GM12878 (cell line): ENCODE results near the gene MT1X. TPM values are rescaled to one million over a fixed set of nuclear protein-coding genes. Genes with fewer than 3 reads are reported as not detected.

Experiments
- ATAC-seq: fragments of 200-7000 bp; cut with Tn5 transposase; 3 replicates; pipeline ENCODE4 v1.9.1; 2020; ENCODE audit warnings: mild to moderate bottlenecking, moderate library complexity
- BruUV-seq: library from RNA; stranded (reverse); fragments of 400-500 nt; replicated peaks from 2 replicates; lab custom pipeline; 2021; lab: Mats Ljungman, UMichigan
- CTCF ChIA-PET: fragments of 300-600 bp; sonication (Branson Sonifier 250); formaldehyde crosslinking; extraction: SDS; loops from one replicate; lab custom pipeline; 2021; ENCODE audit warnings: inconsistent platforms; lab: Yijun Ruan, JAX
- POLR2A ChIA-PET: fragments of 350-600 bp; formaldehyde crosslinking; extraction: SDS; loops from one replicate; lab custom pipeline; 2021; ENCODE audit warnings: inconsistent platforms; lab: Charles Lee
- RAD21 ChIA-PET: fragments of 300-600 bp; sonication (Branson Sonifier 250); formaldehyde crosslinking; loops from one replicate; lab custom pipeline; 2023; ENCODE audit warnings: antibody characterized with exemption; ENCODE audit not compliant: unreplicated experiment; lab: Charles Lee
- SMC1A ChIA-PET: fragments of 300-600 bp; sonication (Branson Sonifier 250); formaldehyde crosslinking; loops from one replicate; lab custom pipeline; 2023; ENCODE audit not compliant: unreplicated experiment, uncharacterized antibody; lab: Charles Lee
- DNase-seq: peaks from one replicate; pipeline ENCODE4 v3.0.0-alpha.2; 2011; ENCODE audit warnings: low read depth, low spot score
- FAIRE-seq: peaks from 3 replicates; lab custom pipeline; 2011; peaks lifted over from hg19 to GRCh38; lab: Jason Lieb, UNC
- H2AFZ ChIP-seq: 2 replicates; pipeline ENCODE4 v1.6.0; 2011; ENCODE audit warnings: low read depth, low read length, control low read depth; ENCODE audit not compliant: control insufficient read depth
- H3K27ac ChIP-seq: 2 replicates; pipeline ENCODE4 v1.5.1; 2011; ENCODE audit warnings: control low read depth; ENCODE audit not compliant: control insufficient read depth, insufficient read depth
- H3K27me3 ChIP-seq, 2 experiments: replicated peaks in 1 of 2; 2 replicates each; pipeline versions ENCODE4 v1.6.0 to v1.6.1; 2011; ENCODE audit warnings: low read length in 1 of 2; ENCODE audit not compliant: control insufficient read depth in 2 of 2, insufficient read depth in 2 of 2
- H3K36me3 ChIP-seq, 2 experiments: 2 replicates each; pipeline ENCODE4 v1.5.1; 2011; ENCODE audit warnings: low read length in 1 of 2; ENCODE audit not compliant: control insufficient read depth in 2 of 2, insufficient read depth in 2 of 2
- H3K4me1 ChIP-seq: 2 replicates; pipeline ENCODE4 v1.6.1; 2011; ENCODE audit warnings: mild to moderate bottlenecking, low read length, moderate library complexity, mixed read lengths; ENCODE audit not compliant: control insufficient read depth, insufficient read depth
- H3K4me2 ChIP-seq: 2 replicates; pipeline ENCODE4 v1.6.0; 2011; ENCODE audit warnings: control low read depth; ENCODE audit not compliant: control insufficient read depth, insufficient read depth
- H3K4me3 ChIP-seq: fragments of 200-600 bp; sonication (generic); 2 replicates; pipeline ENCODE4 v1.5.1; 2016
- H3K79me2 ChIP-seq: 2 replicates; pipeline ENCODE4 v1.6.0; 2011; ENCODE audit warnings: low read length; ENCODE audit not compliant: control insufficient read depth, insufficient read depth
- H3K9ac ChIP-seq: 2 replicates; pipeline ENCODE4 v1.8.0; 2011; ENCODE audit warnings: low read length, control low read depth, mixed read lengths; ENCODE audit not compliant: control insufficient read depth, insufficient read depth
- H3K9me3 ChIP-seq: replicated peaks from 3 replicates; pipeline ENCODE4 v1.5.1; 2011; ENCODE audit warnings: mild to moderate bottlenecking, low read length; ENCODE audit not compliant: control insufficient read depth, insufficient read depth
- H4K20me1 ChIP-seq: 2 replicates; pipeline ENCODE4 v1.6.0; 2011; ENCODE audit not compliant: control insufficient read depth, insufficient read depth
- BHLHE40 ChIP-seq, 2 experiments: fragments of 450-650 bp in 1 of 2; IDR thresholded peaks; 2 replicates each; pipeline ENCODE4 v1.6.1; 2011 to 2017; ENCODE audit warnings: low read depth in 2 of 2, borderline replicate concordance in 1 of 2, improper control_type of control experiment in 1 of 2, low read length in 1 of 2, mild to moderate bottlenecking in 1 of 2
- IKZF2 ChIP-seq, 2 experiments: fragments of 450-650 bp; IDR thresholded peaks; 2 replicates each; pipeline ENCODE4 v1.6.1; 2017; ENCODE audit warnings: mild to moderate bottlenecking in 2 of 2, moderate library complexity in 2 of 2
- KAT2A ChIP-seq: conservative IDR thresholded peaks from 2 replicates; pipeline ENCODE4 v1.6.1; 2011; ENCODE audit warnings: low read depth, low read length; ENCODE audit not compliant: control insufficient read depth
- MAX ChIP-seq: IDR thresholded peaks from 2 replicates; pipeline ENCODE4 v1.6.1; 2012; ENCODE audit warnings: low read depth, low read length, improper control_type of control experiment
- MTA3 ChIP-seq: IDR thresholded peaks from 2 replicates; pipeline ENCODE4 v1.6.1; 2012; ENCODE audit warnings: low read length, inconsistent platforms, borderline replicate concordance
- POLR2A ChIP-seq: IDR thresholded peaks from 2 replicates; pipeline ENCODE4 v1.6.1; 2011; ENCODE audit warnings: low read depth, mild to moderate bottlenecking, low read length
- POLR2AphosphoS5 ChIP-seq: IDR thresholded peaks from 2 replicates; pipeline ENCODE4 v1.6.1; 2011; ENCODE audit warnings: mild to moderate bottlenecking, low read length, inconsistent platforms
- YY1 ChIP-seq: IDR thresholded peaks from 2 replicates; pipeline ENCODE4 v1.6.1; 2011; ENCODE audit warnings: low read depth, mild to moderate bottlenecking, low read length
- WGBS: methylation state at CpG from one replicate; pipeline ENCODE4 v1.1.6; 2016; ENCODE audit warnings: low lambda C conversion rate; ENCODE audit not compliant: insufficient replicate concordance, insufficient coverage; ENCODE audit errors: missing lambda C conversion rate; 5-methylcytosine and 5-hydroxymethylcytosine counted together
- in situ Hi-C: fragments of 300-500 bp; cut with MboI; formaldehyde crosslinking; loops from 9 replicates; pipeline ENCODE4 v1.14.3; 2018; ENCODE audit warnings: mixed read lengths
- intact Hi-C: fragments of 100-400 bp; cut with micrococcal nuclease; formaldehyde crosslinking; loops from one replicate; pipeline ENCODE4 v1.14.2; 2022; ENCODE audit not compliant: unreplicated experiment
- polyA plus RNA-seq, 11 experiments: library from polyadenylated mRNA; depleted of rRNA in 4 of 11; unstranded in 6 of 11; stranded (reverse) in 5 of 11; fragments of >200 nt; fragmentation: Nextera tagmentation in 4 of 11; fragmentation: Illumina TruSeq in 1 of 11; extraction: Ambion mirVana in 4 of 11; extraction: Trizol in 1 of 11; gene quantifications; 1 replicate in 1 of 11; 2 replicates in 10 of 11; pipeline versions ENCODE4 v1.2.1 to v1.2.3, GENCODE V29; 2011 to 2016; ENCODE audit warnings: inconsistent platforms in 2 of 11, missing spikeins in 2 of 11, low read depth in 1 of 11
- total RNA-seq, 4 experiments: library from RNA; depleted of rRNA in 3 of 4; stranded (reverse); fragments of >200 nt in 3 of 4; fragmentation: Illumina TruSeq in 1 of 4; extraction: Trizol in 1 of 4; gene quantifications; 2 replicates each; pipeline versions ENCODE4 v1.2.1 to v1.2.3, GENCODE V29; 2013 to 2021
- TF ChIP-seq, protein P1 (sequence below): fragments of 450-650 bp; IDR thresholded peaks from 2 replicates; pipeline ENCODE4 v1.6.1; 2016; ENCODE audit warnings: mild to moderate bottlenecking, moderate library complexity, borderline replicate concordance
- TF ChIP-seq, protein P2 (sequence below): fragments of 450-650 bp; IDR thresholded peaks from 2 replicates; pipeline ENCODE4 v1.6.1; 2016; ENCODE audit warnings: mild to moderate bottlenecking
- TF ChIP-seq, protein P3 (sequence below): fragments of 450-650 bp; IDR thresholded peaks from 2 replicates; pipeline ENCODE4 v1.6.1; 2017; ENCODE audit warnings: mild to moderate bottlenecking, moderate library complexity

MT1X gene
- total and polyA plus RNA-seq, 10 of the 15 experiments (the other 5 are each of a cell fraction or from before 2014, with no cell fraction given): 5.8 to 65.6 (median 15.4) TPM

DNA sequence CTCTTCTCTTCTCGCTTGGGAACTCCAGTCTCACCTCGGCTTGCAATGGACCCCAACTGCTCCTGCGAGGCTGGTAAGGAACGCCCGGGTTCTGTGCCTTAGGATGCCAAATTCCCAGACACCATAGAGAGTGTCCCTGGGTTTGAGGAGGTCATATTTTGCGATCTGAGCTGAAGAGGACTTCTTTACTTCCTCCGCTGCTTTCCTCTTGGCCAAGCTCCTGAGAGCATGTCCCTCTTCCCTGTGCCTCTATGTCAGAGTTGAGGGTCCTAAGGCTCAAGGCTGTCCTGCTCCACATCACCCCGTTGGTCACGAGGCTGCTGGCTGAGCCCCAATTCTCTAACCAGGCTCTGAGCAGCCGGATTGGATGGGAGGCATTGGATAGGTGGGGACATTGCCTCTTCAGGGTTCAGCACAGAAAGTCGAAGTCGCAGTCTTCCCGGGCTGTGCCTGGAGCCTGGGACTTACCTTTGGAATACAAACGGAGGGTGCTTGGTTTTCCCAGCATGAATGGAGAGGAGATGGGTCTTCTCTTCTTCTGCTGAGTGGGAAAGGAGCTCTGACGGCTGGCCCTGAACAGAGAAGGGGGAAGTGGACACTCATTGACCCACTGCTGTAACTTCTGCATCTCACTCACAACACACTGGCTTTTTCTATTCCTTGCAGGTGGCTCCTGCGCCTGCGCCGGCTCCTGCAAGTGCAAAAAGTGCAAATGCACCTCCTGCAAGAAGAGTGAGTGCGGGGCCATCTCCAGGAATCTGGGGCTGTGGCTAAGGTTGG, 12.2 kb upstream of the MT1X start (continued):
- TF ChIP-seq, protein P1, sequence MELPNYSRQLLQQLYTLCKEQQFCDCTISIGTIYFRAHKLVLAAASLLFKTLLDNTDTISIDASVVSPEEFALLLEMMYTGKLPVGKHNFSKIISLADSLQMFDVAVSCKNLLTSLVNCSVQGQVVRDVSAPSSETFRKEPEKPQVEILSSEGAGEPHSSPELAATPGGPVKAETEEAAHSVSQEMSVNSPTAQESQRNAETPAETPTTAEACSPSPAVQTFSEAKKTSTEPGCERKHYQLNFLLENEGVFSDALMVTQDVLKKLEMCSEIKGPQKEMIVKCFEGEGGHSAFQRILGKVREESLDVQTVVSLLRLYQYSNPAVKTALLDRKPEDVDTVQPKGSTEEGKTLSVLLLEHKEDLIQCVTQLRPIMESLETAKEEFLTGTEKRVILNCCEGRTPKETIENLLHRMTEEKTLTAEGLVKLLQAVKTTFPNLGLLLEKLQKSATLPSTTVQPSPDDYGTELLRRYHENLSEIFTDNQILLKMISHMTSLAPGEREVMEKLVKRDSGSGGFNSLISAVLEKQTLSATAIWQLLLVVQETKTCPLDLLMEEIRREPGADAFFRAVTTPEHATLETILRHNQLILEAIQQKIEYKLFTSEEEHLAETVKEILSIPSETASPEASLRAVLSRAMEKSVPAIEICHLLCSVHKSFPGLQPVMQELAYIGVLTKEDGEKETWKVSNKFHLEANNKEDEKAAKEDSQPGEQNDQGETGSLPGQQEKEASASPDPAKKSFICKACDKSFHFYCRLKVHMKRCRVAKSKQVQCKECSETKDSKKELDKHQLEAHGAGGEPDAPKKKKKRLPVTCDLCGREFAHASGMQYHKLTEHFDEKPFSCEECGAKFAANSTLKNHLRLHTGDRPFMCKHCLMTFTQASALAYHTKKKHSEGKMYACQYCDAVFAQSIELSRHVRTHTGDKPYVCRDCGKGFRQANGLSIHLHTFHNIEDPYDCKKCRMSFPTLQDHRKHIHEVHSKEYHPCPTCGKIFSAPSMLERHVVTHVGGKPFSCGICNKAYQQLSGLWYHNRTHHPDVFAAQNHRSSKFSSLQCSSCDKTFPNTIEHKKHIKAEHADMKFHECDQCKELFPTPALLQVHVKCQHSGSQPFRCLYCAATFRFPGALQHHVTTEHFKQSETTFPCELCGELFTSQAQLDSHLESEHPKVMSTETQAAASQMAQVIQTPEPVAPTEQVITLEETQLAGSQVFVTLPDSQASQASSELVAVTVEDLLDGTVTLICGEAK: no peak
- no peak for TF ChIP-seq POLR2AphosphoS5
- no peak for TF ChIP-seq MTA3
- no peak for TF ChIP-seq MAX
- TF ChIP-seq, protein P2, sequence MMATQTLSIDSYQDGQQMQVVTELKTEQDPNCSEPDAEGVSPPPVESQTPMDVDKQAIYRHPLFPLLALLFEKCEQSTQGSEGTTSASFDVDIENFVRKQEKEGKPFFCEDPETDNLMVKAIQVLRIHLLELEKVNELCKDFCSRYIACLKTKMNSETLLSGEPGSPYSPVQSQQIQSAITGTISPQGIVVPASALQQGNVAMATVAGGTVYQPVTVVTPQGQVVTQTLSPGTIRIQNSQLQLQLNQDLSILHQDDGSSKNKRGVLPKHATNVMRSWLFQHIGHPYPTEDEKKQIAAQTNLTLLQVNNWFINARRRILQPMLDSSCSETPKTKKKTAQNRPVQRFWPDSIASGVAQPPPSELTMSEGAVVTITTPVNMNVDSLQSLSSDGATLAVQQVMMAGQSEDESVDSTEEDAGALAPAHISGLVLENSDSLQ: no peak

- WGBS: 0% methylated on average over 2 of the region's 2 CpGs
- DNase-seq (no peak), ATAC-seq (no peak), FAIRE-seq (no peak)
- BruUV-seq: no TSS peak
- no peak overlapping the region for H3K27ac ChIP-seq
- no peaks in the 10 kb centered on the region for H3K4me1 ChIP-seq
- no peak overlapping the region for H3K9ac ChIP-seq
- intact Hi-C loops (no loop called here), in situ Hi-C loops (no loop called here)
- H3K4me3 ChIP-seq: no peak overlapping the region
- ChIA-PET CTCF (interaction anchor here (1.0 to 1.6 kb wide), 2 partner anchors 31 to 219 kb away, joined by 3 to 4 read pairs; partner anchors contain the start of genes NUDT21 and OGFOD1), RAD21 (no interaction called here), SMC1A (no interaction called here), POLR2A (interaction anchor here (0.8 kb wide), 1 partner anchor 31 kb away, joined by 3 read pairs; no protein-coding TSS in a partner anchor)
- no peaks in the 10 kb centered on the region for H3K79me2 ChIP-seq
- no peaks in the 10 kb centered on the region for H4K20me1 ChIP-seq
- H3K27me3 ChIP-seq: peaks cover 19 to 26% of the 10 kb centered on the region in 2 experiments
- no peaks in the 10 kb centered on the region for H3K36me3 ChIP-seq
- H3K9me3 ChIP-seq: no peaks in the 10 kb centered on the region
- no peak overlapping the region for H2AFZ ChIP-seq
- TF ChIP-seq KAT2A: no peak
- TF ChIP-seq BHLHE40 (IDR thresholded peaks at IDR 0.05; ENCODE audit: borderline replicate concordance in 1 of 2, low read depth in 2 of 2, low read length in 1 of 2): no peak
- no peak for TF ChIP-seq POLR2A
- no peak for TF ChIP-seq IKZF2 (IDR thresholded peaks at IDR 0.05)
- no peak for TF ChIP-seq YY1
- TF ChIP-seq, protein P3, sequence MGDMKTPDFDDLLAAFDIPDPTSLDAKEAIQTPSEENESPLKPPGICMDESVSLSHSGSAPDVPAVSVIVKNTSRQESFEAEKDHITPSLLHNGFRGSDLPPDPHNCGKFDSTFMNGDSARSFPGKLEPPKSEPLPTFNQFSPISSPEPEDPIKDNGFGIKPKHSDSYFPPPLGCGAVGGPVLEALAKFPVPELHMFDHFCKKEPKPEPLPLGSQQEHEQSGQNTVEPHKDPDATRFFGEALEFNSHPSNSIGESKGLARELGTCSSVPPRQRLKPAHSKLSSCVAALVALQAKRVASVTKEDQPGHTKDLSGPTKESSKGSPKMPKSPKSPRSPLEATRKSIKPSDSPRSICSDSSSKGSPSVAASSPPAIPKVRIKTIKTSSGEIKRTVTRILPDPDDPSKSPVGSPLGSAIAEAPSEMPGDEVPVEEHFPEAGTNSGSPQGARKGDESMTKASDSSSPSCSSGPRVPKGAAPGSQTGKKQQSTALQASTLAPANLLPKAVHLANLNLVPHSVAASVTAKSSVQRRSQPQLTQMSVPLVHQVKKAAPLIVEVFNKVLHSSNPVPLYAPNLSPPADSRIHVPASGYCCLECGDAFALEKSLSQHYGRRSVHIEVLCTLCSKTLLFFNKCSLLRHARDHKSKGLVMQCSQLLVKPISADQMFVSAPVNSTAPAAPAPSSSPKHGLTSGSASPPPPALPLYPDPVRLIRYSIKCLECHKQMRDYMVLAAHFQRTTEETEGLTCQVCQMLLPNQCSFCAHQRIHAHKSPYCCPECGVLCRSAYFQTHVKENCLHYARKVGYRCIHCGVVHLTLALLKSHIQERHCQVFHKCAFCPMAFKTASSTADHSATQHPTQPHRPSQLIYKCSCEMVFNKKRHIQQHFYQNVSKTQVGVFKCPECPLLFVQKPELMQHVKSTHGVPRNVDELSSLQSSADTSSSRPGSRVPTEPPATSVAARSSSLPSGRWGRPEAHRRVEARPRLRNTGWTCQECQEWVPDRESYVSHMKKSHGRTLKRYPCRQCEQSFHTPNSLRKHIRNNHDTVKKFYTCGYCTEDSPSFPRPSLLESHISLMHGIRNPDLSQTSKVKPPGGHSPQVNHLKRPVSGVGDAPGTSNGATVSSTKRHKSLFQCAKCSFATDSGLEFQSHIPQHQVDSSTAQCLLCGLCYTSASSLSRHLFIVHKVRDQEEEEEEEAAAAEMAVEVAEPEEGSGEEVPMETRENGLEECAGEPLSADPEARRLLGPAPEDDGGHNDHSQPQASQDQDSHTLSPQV: no peak
- no peak overlapping the region for H3K4me2 ChIP-seq
These were observed 11.7 kb upstream of the MT1X start for GRCh38 chr16:56670620-56670934.
